Endothelial cell (in vitro differentiated cells): ENCODE results near the gene MR1. TPM values are rescaled to one million over a fixed set of nuclear protein-coding genes. Genes with fewer than 3 reads are reported as not detected.

Source experiments
- DNase-seq: peaks from one replicate; pipeline ENCODE4 v3.0.0; 2021; ENCODE audit warnings: low spot score
- H3K27ac Mint-ChIP-seq: one replicate; pipeline ENCODE4 v1.8.0; 2021; ENCODE audit warnings: mixed read lengths, inconsistent platforms; ENCODE audit not compliant: unreplicated experiment
- H3K27me3 Mint-ChIP-seq: one replicate; pipeline ENCODE4 v1.8.0; 2021; ENCODE audit warnings: mild to moderate bottlenecking, moderate library complexity, mixed read lengths, inconsistent platforms; ENCODE audit not compliant: unreplicated experiment
- H3K36me3 Mint-ChIP-seq: one replicate; pipeline ENCODE4 v1.8.0; 2021; ENCODE audit warnings: mild to moderate bottlenecking, low read depth, mixed read lengths, inconsistent platforms; ENCODE audit not compliant: unreplicated experiment
- H3K4me1 Mint-ChIP-seq: one replicate; pipeline ENCODE4 v1.8.0; 2021; ENCODE audit warnings: mild to moderate bottlenecking, mixed read lengths, inconsistent platforms; ENCODE audit not compliant: unreplicated experiment
- H3K4me3 Mint-ChIP-seq: one replicate; pipeline ENCODE4 v1.8.0; 2021; ENCODE audit warnings: mild to moderate bottlenecking, mixed read lengths, inconsistent platforms; ENCODE audit not compliant: unreplicated experiment
- H3K9me3 Mint-ChIP-seq: one replicate; pipeline ENCODE4 v1.8.0; 2021; ENCODE audit warnings: mixed read lengths, inconsistent platforms; ENCODE audit not compliant: unreplicated experiment
- CTCF ChIP-seq: fragments of 200-600 bp; sonication (generic); IDR thresholded peaks from one replicate; pipeline ENCODE4 v1.5.0; 2021; ENCODE audit warnings: antibody characterized with exemption; ENCODE audit not compliant: unreplicated experiment
- total RNA-seq: library from RNA; stranded (reverse); fragmentation: NEBNext Ultra II Directional; extraction: Animal tissue kit (Norgen Biotek cat#: 25700); gene quantifications from one replicate; pipeline ENCODE4 v1.2.1, GENCODE V29; 2021; ENCODE audit not compliant: unreplicated experiment

The MR1 gene
- total RNA-seq, 1 donor from 2014 or later = 0.67 TPM

GRCh38 chr1:181061891-181062835 is 28.4 kb downstream of the MR1 start:
- Mint-ChIP-seq H3K4me3 (no peak overlapping the region), H3K27me3 (no peaks in the 10 kb centered on the region), H3K27ac (no peak overlapping the region), H3K9me3 (no peaks in the 10 kb centered on the region), H3K4me1 (peaks cover 6% of the 10 kb centered on the region), H3K36me3 (no peaks in the 10 kb centered on the region)
- no peak for DNase-seq
- no peak for TF ChIP-seq CTCF

GRCh38 chr1:181062836-181063428 is 29.1 kb downstream of the MR1 start:
- Mint-ChIP-seq H3K9me3 (no peaks in the 10 kb centered on the region), H3K27ac (no peak overlapping the region), H3K27me3 (no peaks in the 10 kb centered on the region), H3K4me3 (no peak overlapping the region), H3K4me1 (peaks cover 6% of the 10 kb centered on the region), H3K36me3 (no peaks in the 10 kb centered on the region)
- TF ChIP-seq CTCF = no peak
- no peak for DNase-seq

- no peaks in the 10 kb centered on the region for H3K9me3 Mint-ChIP-seq
- no peaks in the 10 kb centered on the region for H3K27me3 Mint-ChIP-seq
- peaks cover 6% of the 10 kb centered on the region for H3K4me1 Mint-ChIP-seq
- H3K4me3 Mint-ChIP-seq = no peak overlapping the region
- DNase-seq = no peak
- no peaks in the 10 kb centered on the region for H3K36me3 Mint-ChIP-seq
- H3K27ac Mint-ChIP-seq = no peak overlapping the region
- no peak for TF ChIP-seq CTCF
Observed at GRCh38 chr1:181064011-181064623, 30.3 kb downstream of the MR1 start.

- no peak overlapping the region for H3K4me3 Mint-ChIP-seq
- H3K9me3 Mint-ChIP-seq = no peaks in the 10 kb centered on the region
- peaks cover 6% of the 10 kb centered on the region for H3K4me1 Mint-ChIP-seq
- H3K36me3 Mint-ChIP-seq = no peaks in the 10 kb centered on the region
- DNase-seq = no peak
- no peak overlapping the region for H3K27ac Mint-ChIP-seq
- no peaks in the 10 kb centered on the region for H3K27me3 Mint-ChIP-seq
- TF ChIP-seq CTCF = no peak
Observed at GRCh38 chr1:181064702-181065101, 30.9 kb downstream of the MR1 start.
